OCI-LY3 (cell line): Measurements from ENCODE around the gene RXRA.

Experiments
- CTCF ChIP-seq: fragments of 200-600, 300-600 bp; sonication (generic); IDR thresholded peaks from 2 replicates; pipeline ENCODE4 v1.5.1; 2014; ENCODE audit warnings: antibody characterized with exemption, low read length, low read depth
- EZH2phosphoT487 ChIP-seq: fragments of 200-600 bp; shearing (Covaris generic); IDR thresholded peaks from 2 replicates; pipeline ENCODE4 v1.6.1; 2018; ENCODE audit warnings: antibody characterized with exemption, mixed run types, low read depth

- TF ChIP-seq CTCF (no peak), EZH2phosphoT487 (no peak)
Measured at GRCh38 chr9:134306636-134307600, 19.3 kb upstream of the RXRA start.
